ENCODE data around the gene DRC7.

DRC7 gene

GRCh38 chr16:57694725-57695679, at the start of gene DRC7:
Gene DRC7 (plus strand): TSS chr16:57694806. CDS start chr16:57697950, 3,144 bp downstream.
- DNase-seq, result no peak

- no peak for DNase-seq
Observed at GRCh38 chr16:57645169-57645568, 49.4 kb upstream of the DRC7 start.

- DNase-seq, result no peak
Observed at GRCh38 chr16:57645691-57646387, 48.8 kb upstream of the DRC7 start.

- no peak for DNase-seq
Observed at GRCh38 chr16:57646388-57647039, 48.1 kb upstream of the DRC7 start.

GRCh38 chr16:57647136-57647875, 47.3 kb upstream of the DRC7 start:
- no peak for DNase-seq

GRCh38 chr16:57648125-57648524, 46.5 kb upstream of the DRC7 start:
- DNase-seq, result no peak

GRCh38 chr16:57648581-57649442, 45.8 kb upstream of the DRC7 start:
- no peak for DNase-seq

GRCh38 chr16:57649443-57649751, 45.2 kb upstream of the DRC7 start:
- no peak for DNase-seq

GRCh38 chr16:57649846-57650245, 44.8 kb upstream of the DRC7 start:
- DNase-seq, result no peak

GRCh38 chr16:57651344-57652333, 43.0 kb upstream of the DRC7 start:
- no peak for DNase-seq

GRCh38 chr16:57652695-57653471, 41.7 kb upstream of the DRC7 start:
- DNase-seq, result no peak

- DNase-seq, result no peak
Observed at GRCh38 chr16:57653936-57654335, 40.7 kb upstream of the DRC7 start.

GRCh38 chr16:57656342-57656955, 38.2 kb upstream of the DRC7 start:
- DNase-seq, result no peak

GRCh38 chr16:57657228-57657627, 37.4 kb upstream of the DRC7 start:
- no peak for DNase-seq

GRCh38 chr16:57658130-57658877, 36.3 kb upstream of the DRC7 start:
- DNase-seq, result no peak

- no peak for DNase-seq
Observed at GRCh38 chr16:57658878-57659674, 35.5 kb upstream of the DRC7 start.

- DNase-seq, result no peak
Observed at GRCh38 chr16:57660715-57661463, 33.7 kb upstream of the DRC7 start.
